SKM-1 treated with dmso at 0.1 percent for 144 hours (cell line): ENCODE results near the gene NADK.

Source experiments
- DNase-seq: peaks from one replicate; lab custom pipeline; 2025; ENCODE audit not compliant: unreplicated experiment; lab: John Stamatoyannopoulos, UW

Gene NADK

DNA sequence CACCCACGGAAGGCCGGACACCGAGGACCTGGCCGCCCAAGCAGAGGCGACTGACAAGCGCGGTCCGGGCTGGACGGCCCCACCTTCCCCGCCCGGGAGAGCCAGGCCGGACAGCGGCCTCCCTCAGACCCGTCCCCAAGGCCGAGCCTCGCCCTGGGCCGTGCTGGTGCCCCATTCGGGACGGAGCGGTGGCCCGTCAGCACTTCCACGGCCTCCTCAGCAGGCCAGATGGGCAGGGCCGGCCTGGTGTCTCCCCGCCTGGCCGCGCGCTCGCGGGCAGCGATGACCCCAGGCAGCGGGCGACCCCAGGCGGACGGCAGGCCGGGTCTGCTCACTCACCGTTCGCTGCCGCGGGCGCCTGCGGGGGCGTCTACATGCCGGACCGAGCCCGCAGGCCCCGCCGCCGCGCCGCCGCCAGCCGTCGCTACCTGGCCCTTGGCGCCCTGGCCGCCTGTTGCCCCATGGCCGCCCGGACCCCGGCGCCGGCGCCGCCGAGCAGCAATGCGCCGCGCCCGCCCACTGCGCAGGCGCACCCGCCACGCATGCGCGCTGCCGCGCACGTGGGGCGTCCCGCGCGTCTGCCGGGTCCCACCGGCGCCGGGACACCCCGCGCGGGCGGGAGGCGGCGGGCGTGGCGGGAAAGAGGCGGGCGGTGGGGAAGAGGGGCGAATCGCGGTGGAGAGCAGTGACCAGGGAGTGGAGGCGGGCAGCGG lies at the start of gene NADK:
TSS of gene NADK (minus strand) at position 521 of the 713 bp plus-strand sequence. CDS start 13,064 bp downstream, outside the sequence.
- peak; percentile 55 for DNase-seq

DNA sequence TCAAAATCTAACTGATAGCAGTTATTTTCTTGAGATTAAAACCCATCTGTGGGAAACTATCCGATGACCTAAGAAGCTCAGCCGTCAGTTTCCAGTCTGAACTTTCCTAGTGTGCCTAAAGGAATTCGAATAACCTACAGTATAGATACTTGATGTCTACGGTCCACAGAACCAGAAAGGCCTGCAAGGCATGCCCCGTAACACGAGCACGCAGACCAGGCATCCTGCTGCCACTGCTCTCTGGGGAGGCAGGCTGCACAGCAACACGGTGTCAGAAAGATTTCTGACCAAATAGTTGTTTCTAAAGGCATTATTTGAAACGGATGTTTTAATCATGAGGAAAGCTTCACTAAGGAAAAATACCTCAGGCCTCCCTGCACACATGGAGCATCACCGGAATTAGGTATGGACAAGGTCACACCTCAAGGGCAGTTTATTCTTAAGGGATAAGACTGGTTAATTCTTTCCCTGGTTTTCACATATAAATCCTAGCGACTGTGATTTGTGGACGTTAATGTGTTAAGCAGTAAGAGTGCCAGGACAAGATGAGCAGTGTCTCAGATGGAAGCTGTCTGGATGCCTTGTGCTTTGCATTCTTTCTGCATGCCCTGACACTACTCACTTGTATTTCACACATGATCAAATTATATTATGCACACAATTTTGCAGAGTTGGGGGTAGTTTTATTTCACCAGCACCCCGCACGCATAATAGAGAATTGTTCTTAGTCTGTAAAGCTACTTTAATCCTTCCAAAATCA lies 49.0 kb upstream of the NADK start:
- DNase-seq = no peak

- no peak for DNase-seq
These were observed 48.3 kb upstream of the NADK start for GRCh38 chr1:1826356-1827088.

DNA sequence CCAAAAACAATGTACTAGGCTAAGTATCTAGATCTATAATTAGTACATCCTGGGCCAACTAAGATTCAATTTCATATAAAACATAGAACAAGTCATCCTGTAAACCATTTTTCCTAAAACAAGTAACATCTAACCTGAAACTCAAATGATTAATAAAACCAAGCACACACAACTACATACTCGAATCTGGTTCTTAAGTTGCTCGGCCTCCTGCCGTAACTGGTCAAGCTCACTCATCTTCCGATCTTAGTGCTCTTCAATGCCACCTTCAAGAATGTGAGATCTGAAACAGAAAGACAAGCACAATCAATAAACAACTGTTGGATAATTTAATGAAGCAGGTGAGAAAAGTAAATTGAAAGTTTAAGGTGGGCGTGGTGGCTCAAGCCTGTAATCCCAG lies 46.9 kb upstream of the NADK start:
- no peak for DNase-seq

- DNase-seq = no peak
These were observed 41.5 kb upstream of the NADK start for GRCh38 chr1:1819762-1820161.

GRCh38 chr1:1817221-1817620 lies 39.0 kb upstream of the NADK start:
- DNase-seq = no peak

DNA sequence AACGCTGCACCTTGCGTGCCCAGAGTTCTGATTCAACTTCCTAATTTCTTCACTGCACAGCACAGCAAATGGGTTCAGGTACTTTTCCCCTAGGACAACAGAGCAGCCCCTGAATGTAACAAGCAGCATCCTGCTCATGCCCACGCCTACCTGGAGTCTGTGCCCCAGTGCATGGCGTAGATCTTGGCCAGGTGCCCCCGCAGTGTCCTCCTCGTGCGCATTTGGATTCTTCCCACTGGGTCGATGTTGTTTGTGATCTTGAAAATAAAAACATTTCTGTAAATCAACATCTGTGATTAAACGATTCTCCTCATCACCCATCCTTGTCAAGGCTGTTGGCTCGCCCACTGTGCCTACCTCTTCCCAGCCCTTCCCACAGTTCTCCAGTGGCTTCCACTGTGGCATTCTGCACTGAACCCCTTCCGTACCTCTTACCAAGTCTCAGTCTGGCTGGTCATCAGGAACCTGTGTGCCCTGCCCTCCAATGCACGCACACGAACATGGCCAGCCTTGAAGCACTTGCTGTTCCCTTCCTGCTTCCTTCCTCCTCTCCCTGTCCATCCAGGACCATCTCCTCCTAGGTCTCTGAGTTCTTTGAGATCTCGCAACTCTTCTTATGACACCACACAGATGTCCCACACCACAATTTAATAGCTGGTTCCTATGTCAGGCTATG lies 37.5 kb upstream of the NADK start:
- DNase-seq = no peak

GRCh38 chr1:1809489-1809888 lies 31.2 kb upstream of the NADK start:
- DNase-seq = no peak

DNA sequence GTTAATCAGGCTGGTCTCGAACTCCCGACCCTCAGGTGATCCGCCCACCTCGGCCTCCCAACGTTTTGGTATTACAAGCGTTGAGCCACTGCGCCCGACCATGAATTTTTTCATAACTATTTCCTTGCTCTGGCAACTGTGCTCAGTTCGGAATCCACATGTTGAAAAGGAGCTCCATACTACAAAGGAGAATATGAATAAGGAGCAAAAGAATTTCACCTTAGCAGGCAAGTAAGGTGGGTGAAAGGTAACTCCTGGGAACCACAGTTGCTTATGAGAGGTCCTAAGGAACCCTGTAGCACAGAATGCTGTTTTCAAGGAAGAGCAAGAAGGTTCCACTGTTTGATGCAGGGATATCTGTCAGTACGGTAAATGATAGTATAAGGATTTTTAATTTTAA lies 29.9 kb upstream of the NADK start:
- DNase-seq = no peak

DNA sequence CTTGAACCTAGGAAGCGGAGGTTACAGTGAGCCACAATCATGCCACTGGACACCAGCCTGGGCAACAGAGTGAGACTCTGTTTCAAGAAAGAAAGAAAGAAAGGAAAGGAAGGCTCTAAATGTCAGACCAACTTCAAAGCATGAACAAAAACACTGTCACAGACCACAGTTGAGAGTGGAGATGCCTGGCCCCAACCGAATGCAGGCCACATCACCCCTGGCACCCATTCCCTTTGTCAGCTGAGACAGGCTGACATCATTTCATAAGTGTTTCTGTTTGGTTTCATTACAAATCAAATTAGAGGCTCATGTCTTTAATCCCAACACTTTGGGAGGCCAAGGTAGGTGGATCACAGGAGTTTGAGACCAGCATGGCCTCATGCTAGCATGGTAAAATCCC lies 28.6 kb upstream of the NADK start:
- no peak for DNase-seq

DNA sequence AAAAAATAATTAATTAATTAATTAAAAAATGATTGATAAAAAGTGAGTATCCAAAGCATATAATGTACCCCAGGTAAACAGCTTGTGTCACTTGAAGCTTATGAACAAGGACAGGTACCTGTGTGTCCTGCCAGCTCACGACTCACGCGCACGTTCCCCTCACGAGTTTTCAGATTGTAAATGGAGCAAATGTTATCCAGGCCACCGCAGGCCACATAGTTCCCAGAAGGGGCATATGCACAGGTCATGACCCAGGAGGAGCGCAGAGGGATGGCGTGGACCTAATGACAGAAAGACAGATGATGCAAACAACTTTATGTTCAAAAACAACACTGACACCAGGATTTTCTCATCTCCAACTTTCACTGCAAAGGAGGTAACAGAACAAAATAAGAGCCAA lies 26.0 kb upstream of the NADK start:
- no peak for DNase-seq

DNA sequence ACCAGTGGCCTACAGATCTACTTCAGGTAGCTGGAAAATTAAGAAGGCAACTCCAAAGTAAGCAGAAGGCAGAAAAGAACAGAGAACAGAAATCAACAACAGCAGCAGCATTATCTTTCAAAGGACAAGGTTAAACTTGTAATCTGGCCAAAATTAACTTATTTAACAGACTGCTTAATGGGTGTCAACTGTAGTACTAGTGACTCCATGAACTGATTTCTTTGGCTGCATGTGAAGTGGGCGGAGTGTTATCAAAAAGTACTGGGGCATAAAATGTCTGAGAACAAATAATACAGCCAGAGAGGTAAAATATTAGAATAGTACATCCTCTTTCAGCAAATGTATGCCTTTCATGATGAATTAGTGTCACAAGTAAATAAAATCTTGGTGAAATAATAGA lies 24.6 kb upstream of the NADK start:
- DNase-seq = no peak

DNA sequence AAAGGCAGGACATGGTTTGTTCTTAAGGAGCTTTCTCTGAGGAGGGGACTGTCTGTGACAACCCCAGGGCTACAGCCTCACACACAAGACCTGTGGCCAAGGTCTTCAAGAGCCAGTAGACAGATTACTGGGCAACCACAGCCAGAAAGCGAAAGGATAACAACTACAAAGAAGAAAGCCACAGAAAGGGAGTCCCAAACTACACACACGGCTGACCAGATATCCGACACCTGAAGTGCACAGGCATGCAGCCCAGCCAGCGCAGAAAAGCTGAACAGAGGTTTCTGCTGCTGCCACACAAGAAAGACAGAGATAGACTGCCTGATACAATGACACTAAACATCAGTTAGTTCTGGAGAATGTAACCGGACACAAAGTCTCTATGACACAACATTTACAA lies 21.4 kb upstream of the NADK start:
- DNase-seq = no peak

DNA sequence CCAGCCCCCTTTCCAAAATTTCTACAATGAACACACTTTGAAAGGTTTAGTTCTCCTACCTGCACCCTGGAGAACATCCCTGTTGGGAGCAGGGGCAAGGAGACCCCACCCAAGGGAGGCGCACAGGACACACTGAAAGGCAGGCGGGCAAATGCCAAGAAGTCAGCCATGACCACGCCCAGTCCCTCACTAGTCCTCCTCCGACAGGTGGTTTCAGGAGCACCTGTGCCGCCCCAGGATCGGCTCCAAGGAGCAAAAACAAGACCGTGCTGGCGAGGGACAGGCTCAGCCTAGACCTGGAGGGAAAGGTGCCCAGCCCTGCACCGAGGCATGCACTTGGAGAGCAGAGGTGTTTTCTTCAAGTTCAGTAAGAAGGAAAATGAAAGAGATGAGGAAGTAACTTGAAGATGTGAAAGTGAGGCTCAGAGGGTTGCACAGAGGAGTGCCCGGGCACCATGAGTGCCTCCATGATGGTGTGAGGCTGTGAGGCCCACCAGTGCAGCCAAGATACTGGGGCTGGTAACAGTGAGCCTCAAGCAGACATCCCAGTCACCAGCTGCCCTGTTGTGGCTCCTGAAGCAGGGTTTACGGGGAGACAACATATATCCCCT lies 19.6 kb upstream of the NADK start:
- no peak for DNase-seq

DNA sequence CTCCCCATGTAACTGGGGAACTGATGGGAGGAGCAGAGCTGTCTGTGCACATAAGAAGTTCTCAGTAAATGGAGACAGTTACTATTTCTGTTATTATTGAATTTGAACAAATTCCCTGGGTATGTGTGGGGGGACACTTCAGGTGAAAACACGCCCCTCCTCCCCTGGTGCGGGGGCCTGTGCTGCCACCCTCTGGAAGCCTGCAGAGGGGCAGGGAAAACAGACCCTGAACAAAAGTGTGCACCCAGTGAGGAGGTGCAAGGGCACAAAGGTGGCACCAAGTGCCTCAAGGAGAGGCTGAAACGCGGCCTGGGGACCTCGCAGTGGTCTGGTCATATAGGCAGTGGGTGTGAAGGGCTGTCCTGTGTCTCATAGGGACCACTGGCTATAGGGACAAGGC lies 18.2 kb upstream of the NADK start:
- no peak for DNase-seq

DNA sequence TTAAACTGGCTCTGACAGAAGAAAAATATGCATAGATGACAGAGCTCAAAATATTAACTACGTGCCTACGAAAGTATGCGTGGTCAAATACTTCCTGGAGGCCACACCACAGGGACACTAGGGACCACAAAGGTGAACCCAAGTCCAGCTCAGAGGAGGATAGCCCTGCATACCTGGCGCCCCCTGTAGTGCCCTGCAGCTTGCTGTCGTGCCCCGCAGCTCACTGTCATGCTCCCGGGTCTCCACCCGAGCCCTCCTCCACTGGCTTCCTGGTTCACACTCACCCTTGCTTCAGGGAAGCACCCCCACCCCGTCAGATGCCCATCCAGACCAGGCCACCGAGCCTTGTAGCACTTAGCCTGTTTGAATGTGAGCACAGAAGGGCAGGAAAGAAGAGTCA lies 16.7 kb upstream of the NADK start:
- no peak for DNase-seq

DNA sequence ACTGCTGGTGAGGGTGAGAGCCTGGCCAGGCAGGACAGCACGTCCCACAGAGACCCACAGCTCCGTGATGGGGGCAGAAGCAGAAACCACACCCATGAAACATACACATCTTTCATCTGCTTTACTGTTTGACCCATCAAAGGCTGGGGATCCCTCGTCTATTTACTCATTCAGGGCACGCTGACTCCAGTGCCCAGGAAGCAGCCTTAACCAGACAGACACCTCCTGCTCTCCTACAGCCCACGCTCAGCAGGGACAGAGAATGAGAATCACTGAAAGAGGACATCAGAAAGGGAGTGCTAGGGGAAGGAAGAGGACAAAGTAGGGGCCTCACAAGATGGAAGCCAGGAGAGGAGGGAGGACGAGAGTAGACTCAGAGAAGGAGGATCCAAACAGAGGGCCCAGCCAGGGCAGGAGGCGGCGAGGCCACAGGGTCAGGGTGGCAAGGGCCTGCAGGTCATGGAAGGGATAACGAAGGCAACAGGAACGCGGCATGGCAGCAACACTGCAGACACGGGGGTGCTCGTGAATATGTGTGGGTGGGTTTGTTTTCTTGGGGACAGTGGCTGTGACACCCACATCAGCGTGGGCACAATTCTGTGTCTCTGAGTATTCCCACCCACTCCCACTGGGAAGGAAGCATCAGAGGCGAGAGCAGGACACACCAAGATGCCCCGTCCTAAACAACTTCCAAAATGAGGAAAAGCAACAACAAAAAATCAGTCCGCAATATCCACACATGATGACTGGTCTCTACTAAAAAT lies 15.4 kb upstream of the NADK start:
- DNase-seq = no peak

- no peak for DNase-seq
These were observed 10.6 kb upstream of the NADK start for GRCh38 chr1:1788646-1789431.

GRCh38 chr1:1788136-1788535 lies 9.9 kb upstream of the NADK start:
- DNase-seq = no peak
